RCC 7860 (cell line): ENCODE data around the gene ACER3.

ENCODE experiments used
- DNase-seq: peaks from one replicate; pipeline ENCODE4 v3.0.0-alpha.2; 2015; ENCODE audit warnings: low spot score
- FAIRE-seq: peaks from 2 replicates; lab custom pipeline; 2012; peaks lifted over from hg19 to GRCh38; lab: Jason Lieb, UNC

ACER3 gene

GRCh38 chr11:77071077-77071476, 210.4 kb downstream of the ACER3 start:
- no peak for FAIRE-seq

GRCh38 chr11:77071671-77072605, 211.2 kb downstream of the ACER3 start:
- FAIRE-seq (no peak), DNase-seq (peak; percentile 39)

More at GRCh38 chr11:77071077-77071476, 210.4 kb downstream of the ACER3 start:
- no peak for DNase-seq

GRCh38 chr11:77072851-77073327, 212.2 kb downstream of the ACER3 start:
- DNase-seq (no peak), FAIRE-seq (no peak)

GRCh38 chr11:77073328-77074001, 212.7 kb downstream of the ACER3 start:
- FAIRE-seq: peak; percentile 78
- DNase-seq: peak; percentile 83

GRCh38 chr11:77074205-77074604, 213.5 kb downstream of the ACER3 start:
- FAIRE-seq (no peak), DNase-seq (no peak)

- FAIRE-seq (no peak), DNase-seq (no peak)
Observed at GRCh38 chr11:77074626-77075221, 214.0 kb downstream of the ACER3 start.

- no peak for DNase-seq
- FAIRE-seq: no peak
Observed at GRCh38 chr11:77075425-77075905, 214.7 kb downstream of the ACER3 start.
